Chondrocyte (in vitro differentiated cells): ENCODE data around the gene NKD1. TPM values are rescaled to one million over a fixed set of nuclear protein-coding genes. Genes with fewer than 3 reads are reported as not detected.

Source experiments
- DNase-seq: peaks from one replicate; pipeline ENCODE4 v3.0.0; 2021; ENCODE audit warnings: mixed read lengths, low spot score
- H3K27ac Mint-ChIP-seq: one replicate; pipeline ENCODE4 v1.8.0; 2021; ENCODE audit warnings: mild to moderate bottlenecking, moderate library complexity, mixed read lengths; ENCODE audit not compliant: unreplicated experiment
- H3K27me3 Mint-ChIP-seq: 2 replicates; pipeline ENCODE4 v1.8.0; 2021; ENCODE audit warnings: low read depth, mixed read lengths
- H3K36me3 Mint-ChIP-seq: 2 replicates; pipeline ENCODE4 v1.8.0; 2021; ENCODE audit warnings: low read depth, mixed read lengths
- H3K4me1 Mint-ChIP-seq: 2 replicates; pipeline ENCODE4 v1.8.0; 2021; ENCODE audit warnings: low read depth, mild to moderate bottlenecking, mixed read lengths
- H3K4me3 Mint-ChIP-seq: one replicate; pipeline ENCODE4 v1.8.0; 2021; ENCODE audit warnings: mild to moderate bottlenecking, moderate library complexity, mixed read lengths; ENCODE audit not compliant: unreplicated experiment
- H3K9me3 Mint-ChIP-seq: 2 replicates; pipeline ENCODE4 v1.8.0; 2021; ENCODE audit warnings: low read depth, mixed read lengths
- total RNA-seq: library from RNA; stranded (reverse); gene quantifications from 3 replicates; pipeline ENCODE4 v1.2.1, GENCODE V29; 2021
- TF ChIP-seq, protein P1 (sequence below): fragments of 200-600 bp; sonication (generic); IDR thresholded peaks from 2 replicates; pipeline ENCODE4 v1.5.0; 2021; ENCODE audit warnings: antibody characterized with exemption, mild to moderate bottlenecking, moderate library complexity

NKD1 gene
- total RNA-seq, 1 donor from 2014 or later = 8.0 TPM

DNA sequence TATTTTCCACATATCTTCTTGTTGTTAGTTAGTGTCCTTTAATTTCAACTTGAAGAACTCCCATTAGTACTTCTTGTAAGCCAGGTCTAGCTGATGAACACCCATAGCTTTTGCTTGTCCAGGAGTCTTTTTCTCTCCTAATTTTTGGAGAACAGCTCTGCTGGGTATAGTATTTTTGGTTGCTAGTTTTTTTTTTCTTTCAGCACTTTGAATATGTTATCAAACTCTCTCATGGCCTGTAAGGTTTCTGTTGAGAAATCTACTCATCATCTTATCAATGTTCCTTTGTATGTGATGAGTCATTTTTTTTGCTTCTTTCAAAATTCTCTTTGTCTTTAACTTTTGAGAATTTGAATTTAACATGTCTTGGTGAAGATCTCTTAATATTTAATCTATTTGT lies 31.8 kb upstream of the NKD1 start:
- no peak for DNase-seq
- Mint-ChIP-seq H3K27ac (no peak overlapping the region), H3K27me3 (peaks cover 8% of the 10 kb centered on the region), H3K9me3 (peaks cover 33% of the 10 kb centered on the region), H3K36me3 (peaks cover 10% of the 10 kb centered on the region), H3K4me3 (no peak overlapping the region), H3K4me1 (no peaks in the 10 kb centered on the region)
- TF ChIP-seq, protein P1, sequence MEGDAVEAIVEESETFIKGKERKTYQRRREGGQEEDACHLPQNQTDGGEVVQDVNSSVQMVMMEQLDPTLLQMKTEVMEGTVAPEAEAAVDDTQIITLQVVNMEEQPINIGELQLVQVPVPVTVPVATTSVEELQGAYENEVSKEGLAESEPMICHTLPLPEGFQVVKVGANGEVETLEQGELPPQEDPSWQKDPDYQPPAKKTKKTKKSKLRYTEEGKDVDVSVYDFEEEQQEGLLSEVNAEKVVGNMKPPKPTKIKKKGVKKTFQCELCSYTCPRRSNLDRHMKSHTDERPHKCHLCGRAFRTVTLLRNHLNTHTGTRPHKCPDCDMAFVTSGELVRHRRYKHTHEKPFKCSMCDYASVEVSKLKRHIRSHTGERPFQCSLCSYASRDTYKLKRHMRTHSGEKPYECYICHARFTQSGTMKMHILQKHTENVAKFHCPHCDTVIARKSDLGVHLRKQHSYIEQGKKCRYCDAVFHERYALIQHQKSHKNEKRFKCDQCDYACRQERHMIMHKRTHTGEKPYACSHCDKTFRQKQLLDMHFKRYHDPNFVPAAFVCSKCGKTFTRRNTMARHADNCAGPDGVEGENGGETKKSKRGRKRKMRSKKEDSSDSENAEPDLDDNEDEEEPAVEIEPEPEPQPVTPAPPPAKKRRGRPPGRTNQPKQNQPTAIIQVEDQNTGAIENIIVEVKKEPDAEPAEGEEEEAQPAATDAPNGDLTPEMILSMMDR = no peak

DNA sequence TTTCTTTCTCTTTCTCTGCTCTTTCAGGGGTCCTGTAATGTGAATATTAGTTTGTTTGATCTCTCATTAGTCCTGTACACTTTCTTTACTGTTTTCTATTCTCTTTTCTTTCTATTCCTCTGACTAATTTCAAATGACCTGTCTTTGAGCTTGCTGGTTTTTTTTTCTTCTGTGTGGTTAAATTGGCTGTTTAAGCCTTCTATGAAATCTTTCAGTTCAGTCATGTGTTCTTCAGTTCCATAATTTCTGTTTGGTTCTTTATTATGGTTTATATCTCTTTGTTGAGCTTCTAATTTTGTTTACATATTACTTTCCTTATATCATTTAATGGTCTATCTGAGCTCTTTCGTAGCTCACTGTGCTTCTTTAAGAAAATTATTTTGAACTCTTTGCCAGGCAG lies 31.3 kb upstream of the NKD1 start:
- peaks cover 28% of the 10 kb centered on the region for H3K9me3 Mint-ChIP-seq
- no peak overlapping the region for H3K4me3 Mint-ChIP-seq
- H3K27ac Mint-ChIP-seq = no peak overlapping the region
- H3K27me3 Mint-ChIP-seq = peaks cover 8% of the 10 kb centered on the region
- H3K4me1 Mint-ChIP-seq = no peaks in the 10 kb centered on the region
- H3K36me3 Mint-ChIP-seq = peaks cover 10% of the 10 kb centered on the region
- no peak for DNase-seq
- TF ChIP-seq, protein P1 = no peak

DNA sequence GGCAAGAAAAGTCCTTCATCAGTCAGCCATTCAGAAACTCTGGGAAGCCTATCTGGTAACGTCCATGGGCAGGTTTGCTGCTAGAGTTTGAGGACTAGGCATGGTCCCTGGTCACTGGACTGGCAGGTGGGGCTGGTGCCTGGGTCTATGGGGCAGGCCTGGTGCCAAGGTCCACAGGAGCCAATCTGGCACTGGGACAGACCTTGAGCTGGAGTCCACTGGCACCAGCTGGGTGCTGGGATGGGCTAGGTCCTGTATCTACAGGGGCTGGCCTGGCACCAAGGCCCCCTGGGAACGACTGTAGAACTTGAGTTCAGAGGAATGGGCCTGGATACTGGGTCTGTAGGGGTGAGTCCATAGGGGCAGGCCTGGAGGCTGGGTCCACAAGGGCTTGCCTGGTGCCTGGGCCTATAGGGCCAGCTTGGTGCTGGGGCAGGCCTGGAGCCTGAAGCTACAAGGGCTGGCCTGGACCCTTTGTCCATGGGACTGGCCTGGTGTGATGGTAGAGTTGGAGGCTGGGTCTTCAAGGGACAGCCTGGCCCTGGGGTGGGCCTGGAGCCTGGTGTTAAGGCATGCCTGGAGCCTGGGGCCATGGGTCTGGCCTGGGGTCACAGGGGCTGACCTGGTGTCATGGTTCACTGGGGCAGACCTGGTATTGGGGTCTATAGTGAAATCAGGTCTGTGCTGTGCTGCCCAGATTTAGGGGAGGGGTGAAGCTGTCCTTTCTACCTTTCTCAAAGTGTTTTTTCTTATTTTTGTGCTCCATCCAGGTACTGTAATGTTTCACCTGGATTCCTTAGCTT lies 30.5 kb upstream of the NKD1 start:
- Mint-ChIP-seq H3K4me3 (no peak overlapping the region), H3K36me3 (peaks cover 10% of the 10 kb centered on the region), H3K27me3 (peaks cover 14% of the 10 kb centered on the region), H3K9me3 (peaks cover 23% of the 10 kb centered on the region), H3K27ac (no peak overlapping the region), H3K4me1 (no peaks in the 10 kb centered on the region)
- DNase-seq = no peak
- TF ChIP-seq, protein P1 = no peak

DNA sequence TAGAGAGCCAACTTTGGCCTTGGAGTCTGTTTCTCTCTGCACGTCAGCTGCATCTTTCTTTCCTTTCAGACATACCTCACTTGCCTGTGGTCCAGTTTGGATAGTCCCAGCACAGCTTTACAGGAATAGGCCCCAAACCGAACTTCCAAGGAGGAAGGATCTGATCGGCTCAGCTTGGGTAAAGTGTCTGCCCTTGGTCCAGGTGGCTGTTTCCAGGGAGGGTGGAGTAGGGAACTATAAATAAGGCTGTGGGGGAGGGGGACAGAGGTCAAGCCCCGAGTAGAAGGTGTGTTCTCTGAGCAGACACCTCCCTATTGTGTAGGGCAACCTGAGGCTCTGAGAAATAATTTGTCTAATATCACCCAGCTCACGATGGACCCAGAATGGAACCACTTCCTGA lies 29.2 kb upstream of the NKD1 start:
- H3K27me3 Mint-ChIP-seq = peaks cover 18% of the 10 kb centered on the region
- H3K36me3 Mint-ChIP-seq = peaks cover 10% of the 10 kb centered on the region
- no peak for DNase-seq
- H3K4me1 Mint-ChIP-seq = no peaks in the 10 kb centered on the region
- no peak overlapping the region for H3K4me3 Mint-ChIP-seq
- no peak overlapping the region for H3K27ac Mint-ChIP-seq
- TF ChIP-seq, protein P1 = no peak
- peaks cover 23% of the 10 kb centered on the region for H3K9me3 Mint-ChIP-seq

DNA sequence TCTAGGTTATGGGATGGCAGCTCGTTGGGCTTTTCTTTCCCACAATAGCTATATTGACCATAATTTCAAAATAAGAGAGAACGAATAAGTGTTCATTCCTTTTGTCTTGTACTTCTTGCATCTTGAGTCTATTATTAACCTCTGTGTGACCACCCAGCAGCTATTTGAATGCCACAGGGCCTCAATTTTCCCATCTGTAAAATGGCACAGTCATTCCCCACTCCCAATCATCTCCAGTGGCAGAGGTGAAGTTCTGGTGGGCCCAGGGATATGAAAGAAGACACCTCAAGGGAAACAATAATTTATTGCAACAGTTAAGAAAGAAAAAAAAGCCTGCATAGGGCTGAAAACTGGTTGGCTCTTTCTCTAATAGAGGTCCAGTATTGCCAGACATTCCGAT lies 28.6 kb upstream of the NKD1 start:
- Mint-ChIP-seq H3K27ac (no peak overlapping the region), H3K4me3 (no peak overlapping the region)

More for the DNA sequence above, 28.6 kb upstream of the NKD1 start:
- no peak for DNase-seq
- TF ChIP-seq, protein P1 = no peak
- Mint-ChIP-seq H3K36me3 (peaks cover 10% of the 10 kb centered on the region), H3K27me3 (peaks cover 20% of the 10 kb centered on the region), H3K4me1 (no peaks in the 10 kb centered on the region), H3K9me3 (peaks cover 23% of the 10 kb centered on the region)
